Astrocyte (in vitro differentiated cells and primary cell): ENCODE results near the gene TCP11. TPM values are rescaled to one million over a fixed set of nuclear protein-coding genes. Genes with fewer than 3 reads are reported as not detected.
"Not testable (repeated sequence)": the region's sequence is repeated elsewhere in the genome, so short reads cannot be mapped to it uniquely, and the experiment has no call there.

Source experiments
- DNase-seq: peaks from one replicate; pipeline ENCODE4 v3.0.0-alpha.2; 2010; ENCODE audit warnings: low read depth
- FAIRE-seq: peaks from 2 replicates; lab custom pipeline; 2011; peaks lifted over from hg19 to GRCh38; lab: Jason Lieb, UNC
- H2AFZ ChIP-seq: 2 replicates; pipeline ENCODE4 v1.6.0; 2012; ENCODE audit warnings: low read depth, low read length, inconsistent platforms
- H3K27ac ChIP-seq: 2 replicates; pipeline ENCODE4 v1.5.1; 2011; ENCODE audit warnings: low read depth, low read length, inconsistent platforms
- H3K27me3 ChIP-seq: 2 replicates; pipeline ENCODE4 v1.6.0; 2011; ENCODE audit warnings: low read length, inconsistent platforms; ENCODE audit not compliant: insufficient read depth
- H3K36me3 ChIP-seq: 2 replicates; pipeline ENCODE4 v1.5.1; 2011; ENCODE audit warnings: low read length, inconsistent platforms; ENCODE audit not compliant: insufficient read depth
- H3K4me1 ChIP-seq: 2 replicates; pipeline ENCODE4 v1.5.1; 2011; ENCODE audit warnings: low read length, inconsistent platforms; ENCODE audit not compliant: insufficient read depth
- H3K4me2 ChIP-seq: 2 replicates; pipeline ENCODE4 v1.6.0; 2012; ENCODE audit warnings: low read length, inconsistent platforms
- H3K4me3 ChIP-seq: 2 replicates; pipeline ENCODE4 v1.5.1; 2011; ENCODE audit warnings: low read depth, mild to moderate bottlenecking, low read length, inconsistent platforms; ENCODE audit not compliant: insufficient read depth
- H3K79me2 ChIP-seq: 2 replicates; pipeline ENCODE4 v1.6.0; 2012; ENCODE audit warnings: mild to moderate bottlenecking, low read length, inconsistent platforms; ENCODE audit not compliant: insufficient read depth
- H3K9ac ChIP-seq: 2 replicates; pipeline ENCODE4 v1.6.0; 2012; ENCODE audit warnings: mild to moderate bottlenecking, low read length, inconsistent platforms
- H3K9me3 ChIP-seq: 2 replicates; pipeline ENCODE4 v1.5.1; 2012; ENCODE audit warnings: low read depth, mild to moderate bottlenecking, low read length, inconsistent platforms; ENCODE audit not compliant: insufficient read depth
- H4K20me1 ChIP-seq: 2 replicates; pipeline ENCODE4 v1.6.0; 2012; ENCODE audit warnings: low read length, inconsistent platforms; ENCODE audit not compliant: insufficient read depth
- H3K27ac Mint-ChIP-seq: one replicate; pipeline ENCODE4 v1.8.0; 2021; ENCODE audit warnings: mild to moderate bottlenecking, mixed read lengths; ENCODE audit not compliant: unreplicated experiment
- H3K27me3 Mint-ChIP-seq: one replicate; pipeline ENCODE4 v1.8.0; 2021; ENCODE audit warnings: low read depth, mixed read lengths; ENCODE audit not compliant: unreplicated experiment
- H3K36me3 Mint-ChIP-seq: one replicate; pipeline ENCODE4 v1.8.0; 2021; ENCODE audit warnings: low read depth, mixed read lengths; ENCODE audit not compliant: unreplicated experiment
- H3K4me1 Mint-ChIP-seq: one replicate; pipeline ENCODE4 v1.8.0; 2021; ENCODE audit warnings: low read depth, mixed read lengths; ENCODE audit not compliant: unreplicated experiment
- H3K4me3 Mint-ChIP-seq: one replicate; pipeline ENCODE4 v1.8.0; 2021; ENCODE audit warnings: mild to moderate bottlenecking, moderate library complexity, mixed read lengths; ENCODE audit not compliant: unreplicated experiment
- H3K9me3 Mint-ChIP-seq: one replicate; pipeline ENCODE4 v1.8.0; 2021; ENCODE audit warnings: mild to moderate bottlenecking, mixed read lengths; ENCODE audit not compliant: unreplicated experiment
- EZH2 ChIP-seq: IDR thresholded peaks from 2 replicates; pipeline ENCODE4 v1.6.1; 2012; ENCODE audit warnings: mild to moderate bottlenecking, low read length, inconsistent platforms; ENCODE audit not compliant: insufficient read depth
- total RNA-seq: library from RNA; stranded (reverse); gene quantifications from 2 replicates; pipeline ENCODE4 v1.2.1, GENCODE V29; 2021
- TF ChIP-seq, protein P1 (sequence below): IDR thresholded peaks from 2 replicates; pipeline ENCODE4 v1.5.1; 2011; ENCODE audit warnings: low read depth, mild to moderate bottlenecking, inconsistent platforms, low read length, moderate library complexity; ENCODE audit not compliant: insufficient read depth

TCP11 gene
- total RNA-seq, 1 donor from 2014 or later, result not detected

DNA sequence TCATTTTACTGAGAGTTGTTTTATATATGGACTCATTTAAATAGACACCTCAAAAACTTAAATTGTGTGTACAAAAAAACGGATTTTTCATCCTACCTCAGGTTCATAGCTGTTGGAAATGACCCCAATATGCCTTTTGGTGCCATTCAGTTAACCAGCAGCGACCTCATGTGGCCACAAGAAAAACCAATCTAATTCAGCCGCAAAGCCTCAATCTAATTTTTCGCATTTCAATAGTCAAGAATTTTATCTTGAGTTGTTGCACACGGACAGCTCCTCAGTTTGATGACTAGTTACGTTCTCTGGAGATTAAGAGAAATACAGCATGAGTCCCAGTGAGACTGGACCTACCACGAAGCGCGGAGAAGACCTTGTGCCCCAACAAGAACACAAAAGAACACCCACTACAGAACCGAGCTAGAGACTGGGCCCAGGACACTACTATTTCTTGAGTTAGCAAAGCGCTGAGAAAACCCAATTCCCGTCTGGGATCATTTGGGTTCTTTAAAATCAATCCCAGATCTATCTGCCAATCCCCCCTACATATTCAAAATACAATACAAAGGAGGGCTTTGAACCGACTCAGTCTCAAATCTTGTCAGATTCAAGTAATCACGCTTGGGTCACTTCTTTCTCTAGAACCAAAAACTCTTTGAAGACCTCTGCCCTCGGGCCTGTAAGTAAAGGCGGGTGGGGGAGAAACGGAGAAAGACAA, 1.1 kb downstream of the TCP11 start:
- no peaks in the 10 kb centered on the region for H3K9me3 ChIP-seq
- TF ChIP-seq, protein P1, sequence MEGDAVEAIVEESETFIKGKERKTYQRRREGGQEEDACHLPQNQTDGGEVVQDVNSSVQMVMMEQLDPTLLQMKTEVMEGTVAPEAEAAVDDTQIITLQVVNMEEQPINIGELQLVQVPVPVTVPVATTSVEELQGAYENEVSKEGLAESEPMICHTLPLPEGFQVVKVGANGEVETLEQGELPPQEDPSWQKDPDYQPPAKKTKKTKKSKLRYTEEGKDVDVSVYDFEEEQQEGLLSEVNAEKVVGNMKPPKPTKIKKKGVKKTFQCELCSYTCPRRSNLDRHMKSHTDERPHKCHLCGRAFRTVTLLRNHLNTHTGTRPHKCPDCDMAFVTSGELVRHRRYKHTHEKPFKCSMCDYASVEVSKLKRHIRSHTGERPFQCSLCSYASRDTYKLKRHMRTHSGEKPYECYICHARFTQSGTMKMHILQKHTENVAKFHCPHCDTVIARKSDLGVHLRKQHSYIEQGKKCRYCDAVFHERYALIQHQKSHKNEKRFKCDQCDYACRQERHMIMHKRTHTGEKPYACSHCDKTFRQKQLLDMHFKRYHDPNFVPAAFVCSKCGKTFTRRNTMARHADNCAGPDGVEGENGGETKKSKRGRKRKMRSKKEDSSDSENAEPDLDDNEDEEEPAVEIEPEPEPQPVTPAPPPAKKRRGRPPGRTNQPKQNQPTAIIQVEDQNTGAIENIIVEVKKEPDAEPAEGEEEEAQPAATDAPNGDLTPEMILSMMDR, result peak; percentile 97
- no peak for TF ChIP-seq EZH2

DNA sequence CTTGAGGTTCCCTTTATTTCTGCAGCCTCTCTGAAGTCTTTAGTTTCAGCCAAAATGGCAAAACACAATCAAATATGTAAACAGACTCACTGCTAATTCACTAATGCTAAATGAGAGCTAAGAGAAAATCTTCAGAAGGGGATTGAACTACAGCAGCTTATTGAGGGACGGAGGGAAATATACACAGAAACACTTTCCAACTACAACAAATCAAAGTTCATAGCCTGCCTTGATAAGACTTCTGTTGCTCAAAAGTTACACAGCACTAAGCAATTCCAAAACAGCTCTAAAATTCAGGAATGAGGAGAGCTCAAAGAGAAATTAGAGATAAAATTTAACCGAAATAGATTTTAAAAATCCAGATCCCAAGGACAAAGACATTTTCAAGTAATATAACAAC, 1.7 kb downstream of the TCP11 start:
- no peaks in the 10 kb centered on the region for H3K36me3 ChIP-seq
- H3K9me3 ChIP-seq, result no peaks in the 10 kb centered on the region
- H3K4me1 Mint-ChIP-seq, result peaks cover 2% of the 10 kb centered on the region
- H4K20me1 ChIP-seq, result no peaks in the 10 kb centered on the region
- no peak overlapping the region for H3K27ac Mint-ChIP-seq
- no peak overlapping the region for H3K4me3 Mint-ChIP-seq
- H3K27me3 ChIP-seq, result no peaks in the 10 kb centered on the region
- no peaks in the 10 kb centered on the region for H3K79me2 ChIP-seq
- no peaks in the 10 kb centered on the region for H3K9me3 Mint-ChIP-seq
- H3K36me3 Mint-ChIP-seq, result no peaks in the 10 kb centered on the region
- H3K27me3 Mint-ChIP-seq, result peaks cover 2% of the 10 kb centered on the region
- H3K9ac ChIP-seq, result no peak overlapping the region
- H3K4me3 ChIP-seq, result no peak overlapping the region
- TF ChIP-seq, protein P1, result no peak
- no peak for TF ChIP-seq EZH2
- H3K27ac ChIP-seq, result no peak overlapping the region
- H2AFZ ChIP-seq, result no peak overlapping the region
- FAIRE-seq (no peak), DNase-seq (no peak)
- no peaks in the 10 kb centered on the region for H3K4me1 ChIP-seq
- H3K4me2 ChIP-seq, result no peak overlapping the region

More for the DNA sequence above, 1.1 kb downstream of the TCP11 start:
- H3K27ac Mint-ChIP-seq, result no peak overlapping the region
- Histone ChIP-seq H3K9ac (no peak overlapping the region), H3K4me2 (peak overlapping the region; percentile 21), H3K27ac (no peak overlapping the region), H4K20me1 (no peaks in the 10 kb centered on the region), H3K36me3 (no peaks in the 10 kb centered on the region), H3K79me2 (no peaks in the 10 kb centered on the region), H2AFZ (peak overlapping the region; percentile 58), H3K4me1 (no peaks in the 10 kb centered on the region), H3K4me3 (no peak overlapping the region), H3K27me3 (no peaks in the 10 kb centered on the region)
- DNase-seq, result peak; percentile 56
- H3K4me3 Mint-ChIP-seq, result no peak overlapping the region
- FAIRE-seq, result peak; percentile 98
- no peaks in the 10 kb centered on the region for H3K36me3 Mint-ChIP-seq
- H3K27me3 Mint-ChIP-seq, result peaks cover 2% of the 10 kb centered on the region
- H3K9me3 Mint-ChIP-seq, result no peaks in the 10 kb centered on the region
- H3K4me1 Mint-ChIP-seq, result peaks cover 2% of the 10 kb centered on the region

DNA sequence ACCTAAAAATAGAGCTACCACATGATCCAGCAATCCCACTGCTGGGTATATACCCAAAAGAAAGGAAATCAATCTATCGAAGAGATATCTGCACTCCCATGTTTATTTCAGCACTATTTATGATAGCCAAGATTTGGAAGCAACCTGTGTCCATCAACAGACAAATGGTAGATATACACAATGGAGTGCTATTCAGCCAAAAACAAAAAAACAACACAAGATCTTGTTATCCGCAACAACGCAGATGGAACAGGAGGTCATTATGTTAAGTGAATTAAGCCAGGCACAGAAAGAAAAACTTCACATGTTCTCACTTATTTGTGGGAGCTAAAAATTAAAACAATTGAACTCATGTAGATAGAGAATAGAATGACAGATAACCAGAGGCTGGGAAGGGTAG, 2.9 kb downstream of the TCP11 start:
- H3K9ac ChIP-seq, H3K4me1 Mint-ChIP-seq, FAIRE-seq, H3K27ac ChIP-seq, DNase-seq, H3K79me2 ChIP-seq, H3K4me1 ChIP-seq, H3K9me3 ChIP-seq, H3K36me3 ChIP-seq, H3K27me3 ChIP-seq, H3K27ac Mint-ChIP-seq, H3K4me3 ChIP-seq, H3K36me3 Mint-ChIP-seq, H3K4me2 ChIP-seq, H3K4me3 Mint-ChIP-seq, H3K27me3 Mint-ChIP-seq, H2AFZ ChIP-seq, H4K20me1 ChIP-seq, H3K9me3 Mint-ChIP-seq: not testable (repeated sequence)
